Trophoblast cell (in vitro differentiated cells and primary cell): ENCODE results near the gene ITIH5.

ENCODE experiments used
- DNase-seq, 2 donors: peaks; one replicate each; pipeline ENCODE4 v3.0.0-alpha.2; 2016
- H2AFZ ChIP-seq: 2 replicates; pipeline ENCODE4 v1.6.1; 2013; ENCODE audit warnings: low read length, moderate library complexity, mild to moderate bottlenecking; ENCODE audit not compliant: insufficient read depth, poor library complexity
- H2AK5ac ChIP-seq: 2 replicates; pipeline ENCODE4 v1.6.1; 2013; ENCODE audit warnings: mild to moderate bottlenecking, low read length
- H2BK120ac ChIP-seq: 2 replicates; pipeline ENCODE4 v1.6.1; 2013; ENCODE audit warnings: low read length, mild to moderate bottlenecking, moderate library complexity; ENCODE audit not compliant: insufficient read depth, poor library complexity
- H2BK12ac ChIP-seq: 2 replicates; pipeline ENCODE4 v1.6.1; 2013; ENCODE audit warnings: mild to moderate bottlenecking, low read length, moderate library complexity
- H2BK5ac ChIP-seq: 2 replicates; pipeline ENCODE4 v1.6.1; 2013; ENCODE audit warnings: low read length, low read depth, moderate library complexity, mild to moderate bottlenecking; ENCODE audit not compliant: poor library complexity
- H3K14ac ChIP-seq: 2 replicates; pipeline ENCODE4 v1.6.1; 2013; ENCODE audit warnings: mild to moderate bottlenecking, low read length
- H3K18ac ChIP-seq: 2 replicates; pipeline ENCODE4 v1.6.1; 2013; ENCODE audit warnings: mild to moderate bottlenecking, low read length
- H3K23ac ChIP-seq: 2 replicates; pipeline ENCODE4 v1.6.1; 2013; ENCODE audit warnings: low read length
- H3K27ac ChIP-seq: 2 replicates; pipeline ENCODE4 v1.5.1; 2013; ENCODE audit warnings: low read depth, mild to moderate bottlenecking, inconsistent platforms, low read length, moderate library complexity
- H3K27me3 ChIP-seq: 2 replicates; pipeline ENCODE4 v1.6.1; 2013; ENCODE audit warnings: inconsistent platforms, mild to moderate bottlenecking, low read length, moderate library complexity; ENCODE audit not compliant: insufficient read depth
- H3K36me3 ChIP-seq, 2 experiments: 1 replicate in 1 of 2; 2 replicates in 1 of 2; pipeline ENCODE4 v1.6.1; 2013; ENCODE audit warnings: low read length in 2 of 2, mild to moderate bottlenecking in 2 of 2, moderate library complexity in 1 of 2; ENCODE audit not compliant: insufficient read depth in 2 of 2, control insufficient read depth in 1 of 2
- H3K4ac ChIP-seq: 2 replicates; pipeline ENCODE4 v1.6.1; 2013; ENCODE audit warnings: low read depth, mild to moderate bottlenecking, low read length, moderate library complexity
- H3K4me1 ChIP-seq, 2 experiments: 1 replicate in 1 of 2; 2 replicates in 1 of 2; pipeline ENCODE4 v1.6.1; 2013; ENCODE audit warnings: low read length in 2 of 2, mild to moderate bottlenecking in 2 of 2, moderate library complexity in 1 of 2; ENCODE audit not compliant: insufficient read depth in 2 of 2, control insufficient read depth in 1 of 2
- H3K4me2 ChIP-seq: 2 replicates; pipeline ENCODE4 v1.6.1; 2013; ENCODE audit warnings: inconsistent platforms, mild to moderate bottlenecking, low read length, moderate library complexity
- H3K4me3 ChIP-seq: 2 replicates; pipeline ENCODE4 v1.5.1; 2013; ENCODE audit warnings: mild to moderate bottlenecking, low read depth, low read length, inconsistent platforms
- H3K79me1 ChIP-seq: one replicate; pipeline ENCODE4 v1.6.1; 2013; ENCODE audit warnings: low read length
- H3K79me2 ChIP-seq: 2 replicates; pipeline ENCODE4 v1.6.1; 2013; ENCODE audit warnings: low read length, mild to moderate bottlenecking; ENCODE audit not compliant: control insufficient read depth, insufficient read depth, poor library complexity
- H3K9ac ChIP-seq: 2 replicates; pipeline ENCODE4 v1.6.1; 2013; ENCODE audit warnings: mild to moderate bottlenecking, low read length
- H3K9me3 ChIP-seq: 2 replicates; pipeline ENCODE4 v1.6.1; 2013; ENCODE audit warnings: low read depth, mild to moderate bottlenecking, control low read depth, inconsistent platforms, low read length; ENCODE audit not compliant: insufficient read depth
- H4K12ac ChIP-seq: 2 replicates; pipeline ENCODE4 v1.6.1; 2013; ENCODE audit warnings: low read depth, mild to moderate bottlenecking, low read length, moderate library complexity
- H4K8ac ChIP-seq: 2 replicates; pipeline ENCODE4 v1.6.1; 2013; ENCODE audit warnings: low read depth, mild to moderate bottlenecking, low read length, moderate library complexity
- H4K91ac ChIP-seq: one replicate; pipeline ENCODE4 v1.6.1; 2013; ENCODE audit warnings: low read depth, mild to moderate bottlenecking, low read length, moderate library complexity
- WGBS: extraction: QIAGEN DNeasy Blood & Tissue Kit; methylation state at CpG from one replicate; pipeline ENCODE4 v1.1.7; 2013; ENCODE audit warnings: missing lambda C conversion rate; ENCODE audit not compliant: insufficient read length, insufficient coverage; ENCODE audit errors: extremely low coverage; 5-methylcytosine and 5-hydroxymethylcytosine counted together

Gene ITIH5

DNA sequence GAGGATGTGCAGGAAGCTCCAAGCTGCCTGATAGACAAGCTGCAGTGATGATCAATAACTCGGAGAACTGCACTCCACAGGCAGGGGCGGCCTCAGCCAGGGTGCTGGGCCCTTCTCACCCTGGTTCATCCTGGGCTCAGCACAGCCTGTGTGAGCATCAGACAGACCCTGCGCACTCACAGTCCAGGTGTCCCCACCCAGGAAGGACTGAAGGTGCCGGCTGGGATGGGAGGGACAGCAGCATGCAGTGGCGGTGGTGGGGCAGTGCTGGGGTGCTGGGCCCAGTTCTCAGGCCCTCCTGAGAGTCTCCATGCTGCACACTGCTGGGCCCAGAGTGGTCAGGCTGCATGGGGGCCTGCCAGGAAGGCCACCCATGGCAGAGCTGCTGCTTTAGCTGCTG is 74.1 kb downstream of the ITIH5 start:
- H2BK120ac ChIP-seq: no peak overlapping the region
- H2BK5ac ChIP-seq: no peak overlapping the region
- H3K27me3 ChIP-seq: no peaks in the 10 kb centered on the region
- no peak overlapping the region for H3K14ac ChIP-seq
- no CpG with 5 or more reads among the region's 5 CpGs for WGBS
- no peak overlapping the region for H3K18ac ChIP-seq
- no peak overlapping the region for H4K8ac ChIP-seq
- H4K12ac ChIP-seq: no peak overlapping the region
- H2AFZ ChIP-seq: no peak overlapping the region
- no peaks in the 10 kb centered on the region for H3K79me1 ChIP-seq
- H3K36me3 ChIP-seq: no peaks in the 10 kb centered on the region
- H3K4me3 ChIP-seq: no peak overlapping the region
- no peak overlapping the region for H3K4me2 ChIP-seq
- no peak overlapping the region for H3K27ac ChIP-seq
- H4K91ac ChIP-seq: no peak overlapping the region
- DNase-seq: no peak
- no peak overlapping the region for H3K23ac ChIP-seq
- no peak overlapping the region for H2AK5ac ChIP-seq
- H3K4me1 ChIP-seq: no peaks in the 10 kb centered on the region
- H3K79me2 ChIP-seq: no peaks in the 10 kb centered on the region
- no peak overlapping the region for H3K9ac ChIP-seq
- peaks cover 2% of the 10 kb centered on the region for H3K9me3 ChIP-seq
- H2BK12ac ChIP-seq: no peak overlapping the region
- H3K4ac ChIP-seq: no peak overlapping the region

DNA sequence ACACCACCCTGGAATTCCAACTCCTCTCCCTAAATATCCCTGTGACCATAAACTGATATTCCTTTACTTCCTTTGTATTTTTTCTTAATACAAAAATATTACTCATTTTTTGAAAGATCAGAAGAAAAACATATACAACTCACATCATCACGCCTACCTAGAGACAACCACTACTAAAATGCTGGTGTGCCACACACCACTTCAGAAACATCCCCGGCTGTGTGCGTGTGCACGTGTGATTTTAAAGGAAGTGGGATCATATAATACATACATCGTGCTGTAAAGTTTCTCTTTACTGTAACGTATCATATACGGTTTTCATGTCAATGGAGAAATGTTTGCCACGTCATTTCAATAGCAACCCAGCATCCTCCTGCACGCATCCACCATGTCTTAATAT is 76.5 kb downstream of the ITIH5 start:
- no peak overlapping the region for H2AFZ ChIP-seq
- whole genome bisulfite sequencing: no CpG with 5 or more reads among the region's 9 CpGs

DNA sequence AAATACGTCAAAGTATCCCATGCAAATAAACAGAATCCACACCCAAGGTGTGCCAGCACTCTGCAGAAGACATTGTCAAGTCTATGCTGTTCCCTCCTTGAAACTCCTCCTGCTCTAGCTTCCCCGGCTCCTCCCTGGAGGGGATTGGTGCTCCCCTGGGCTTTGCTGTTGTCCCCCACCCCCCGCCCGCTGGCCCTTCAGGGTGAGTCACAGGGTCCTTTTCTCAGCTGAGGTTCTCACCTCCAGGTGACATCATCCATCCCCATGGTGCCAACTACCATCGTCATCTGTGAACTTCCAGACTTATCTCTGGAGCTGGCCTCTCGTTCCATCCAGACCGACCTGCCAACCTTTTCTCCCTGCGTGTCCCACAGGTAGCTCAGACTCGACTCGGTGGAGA is 77.0 kb downstream of the ITIH5 start:
- H3K4ac ChIP-seq: no peak overlapping the region

More for the DNA sequence above, 76.5 kb downstream of the ITIH5 start:
- Histone ChIP-seq H3K27me3 (no peaks in the 10 kb centered on the region), H2BK12ac (no peak overlapping the region), H3K18ac (no peak overlapping the region), H3K4me1 (no peaks in the 10 kb centered on the region), H3K9ac (no peak overlapping the region), H3K9me3 (peaks cover 2% of the 10 kb centered on the region), H2BK120ac (no peak overlapping the region), H2BK5ac (no peak overlapping the region), H3K4me2 (no peak overlapping the region), H4K12ac (no peak overlapping the region), H3K4me3 (no peak overlapping the region), H3K36me3 (no peaks in the 10 kb centered on the region), H3K4ac (no peak overlapping the region), H3K79me1 (no peaks in the 10 kb centered on the region), H4K8ac (no peak overlapping the region), H3K27ac (no peak overlapping the region), H3K23ac (no peak overlapping the region), H4K91ac (no peak overlapping the region), H3K14ac (no peak overlapping the region), H2AK5ac (no peak overlapping the region), H3K79me2 (no peaks in the 10 kb centered on the region)
- no peak for DNase-seq

DNA sequence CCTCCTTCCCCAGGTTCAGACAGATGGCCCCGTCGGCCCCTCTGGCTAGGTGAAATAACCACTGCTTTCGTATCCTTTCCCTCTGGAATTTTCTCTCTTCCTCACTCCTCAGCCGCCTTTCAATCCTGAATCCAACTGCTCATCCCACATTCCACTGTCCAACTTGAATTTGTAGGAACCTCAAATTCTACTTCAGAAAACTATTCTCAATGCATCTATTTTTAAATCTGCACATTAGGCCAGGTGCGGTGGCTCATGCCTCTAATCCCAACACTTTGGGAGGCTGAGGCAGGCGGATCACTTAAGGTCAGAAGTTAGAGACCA is 78.9 kb downstream of the ITIH5 start:
- Histone ChIP-seq H3K4me2 (no peak overlapping the region), H3K23ac (no peak overlapping the region), H3K14ac (no peak overlapping the region), H2BK5ac (no peak overlapping the region), H3K9me3 (no peaks in the 10 kb centered on the region), H3K9ac (no peak overlapping the region), H3K27me3 (no peaks in the 10 kb centered on the region), H2AFZ (no peak overlapping the region), H2BK120ac (no peak overlapping the region), H2BK12ac (no peak overlapping the region), H3K4me1 (no peaks in the 10 kb centered on the region), H3K4me3 (no peak overlapping the region), H3K4ac (no peak overlapping the region), H3K18ac (no peak overlapping the region), H4K12ac (no peak overlapping the region), H2AK5ac (no peak overlapping the region), H3K36me3 (no peaks in the 10 kb centered on the region), H3K79me2 (no peaks in the 10 kb centered on the region), H4K8ac (no peak overlapping the region), H4K91ac (no peak overlapping the region), H3K27ac (no peak overlapping the region), H3K79me1 (no peaks in the 10 kb centered on the region)
- DNase-seq: no peak
- no CpG with 5 or more reads among the region's 6 CpGs for WGBS

More for the DNA sequence above, 77.0 kb downstream of the ITIH5 start:
- no peak overlapping the region for H3K18ac ChIP-seq
- no peak overlapping the region for H2BK120ac ChIP-seq
- H2AK5ac ChIP-seq: no peak overlapping the region
- H3K27ac ChIP-seq: no peak overlapping the region
- H3K23ac ChIP-seq: no peak overlapping the region
- H2BK12ac ChIP-seq: no peak overlapping the region
- H2BK5ac ChIP-seq: no peak overlapping the region
- H3K9me3 ChIP-seq: peaks cover 2% of the 10 kb centered on the region
- H3K9ac ChIP-seq: no peak overlapping the region
- H2AFZ ChIP-seq: no peak overlapping the region
- H4K91ac ChIP-seq: no peak overlapping the region
- H3K4me3 ChIP-seq: no peak overlapping the region
- H3K36me3 ChIP-seq: no peaks in the 10 kb centered on the region
- no peak overlapping the region for H4K8ac ChIP-seq
- no peak for DNase-seq
- no peaks in the 10 kb centered on the region for H3K79me2 ChIP-seq
- H3K79me1 ChIP-seq: no peaks in the 10 kb centered on the region
- H4K12ac ChIP-seq: no peak overlapping the region
- H3K14ac ChIP-seq: no peak overlapping the region
- no peaks in the 10 kb centered on the region for H3K4me1 ChIP-seq
- no peak overlapping the region for H3K4me2 ChIP-seq
- WGBS: no CpG with 5 or more reads among the region's 10 CpGs
- no peaks in the 10 kb centered on the region for H3K27me3 ChIP-seq
